ENCODE measurements around the gene COLEC12. TPM values are rescaled to one million over a fixed set of nuclear protein-coding genes. Genes with fewer than 3 reads are reported as not detected.

The COLEC12 gene
- total and polyA plus RNA-seq, 5 experiments from 2014 or later, result 0.13 TPM; not detected in 4

Other genes with a start within 250 kb of the COLEC12 start
- 10 to 100 TPM; 86.0 to 88.5 TPM for gene THOC1, start 232.7 kb downstream of the COLEC12 start, total RNA-seq
- 10 to 100 TPM; 12.4 to 16.4 (median 15.2) TPM for gene THOC1, start 232.7 kb downstream of the COLEC12 start, polyA plus RNA-seq
- not detected for gene CETN1, start 79.7 kb upstream of the COLEC12 start, total RNA-seq
- gene CETN1, start 79.7 kb upstream of the COLEC12 start, polyA plus RNA-seq, result not detected
- under 1 TPM in 1 of 2 experiments, not detected in 1; 0.49 TPM for gene CLUL1, start 96.3 kb upstream of the COLEC12 start, total RNA-seq
- under 1 TPM in 2 of 3 donors, not detected in 1; 0.46 to 0.55 TPM for gene CLUL1, start 96.3 kb upstream of the COLEC12 start, polyA plus RNA-seq
- gene TYMS, start 157.0 kb upstream of the COLEC12 start, total RNA-seq, result not detected
- gene TYMS, start 157.0 kb upstream of the COLEC12 start, polyA plus RNA-seq, result under 1 TPM in 2 of 3 donors, not detected in 1; 0.19 to 0.73 TPM
- gene ENOSF1, start 211.9 kb upstream of the COLEC12 start, total RNA-seq, result 100 to 1,000 TPM; 111 to 123 TPM
- 10 to 100 TPM in 2 of 3 donors, 1 to 10 TPM in 1; 8.2 to 13.8 (median 12.7) TPM for gene ENOSF1, start 211.9 kb upstream of the COLEC12 start, polyA plus RNA-seq